OCI-LY1 (cell line): ENCODE results near the gene SLC25A4.

Experiments used
- H2AFZ ChIP-seq: fragments of 200-600 bp; sonication (generic), shearing (Covaris generic); 2 replicates; pipeline ENCODE4 v1.6.0; 2014; ENCODE audit warnings: antibody characterized with exemption, mild to moderate bottlenecking, low read length
- H3F3A ChIP-seq: fragments of 200-600 bp; sonication (generic), shearing (Covaris generic); 2 replicates; pipeline ENCODE4 v1.6.0; 2014; ENCODE audit warnings: mild to moderate bottlenecking, antibody characterized with exemption, low read length, moderate library complexity; ENCODE audit not compliant: insufficient read depth
- H3K27ac ChIP-seq: fragments of 200-600 bp; sonication (generic); 2 replicates; pipeline ENCODE4 v1.5.1; 2014; ENCODE audit warnings: low read length, mixed run types, mild to moderate bottlenecking, low read depth; ENCODE audit not compliant: poor library complexity, severe bottlenecking
- H3K27me3 ChIP-seq: fragments of 200-600 bp; sonication (generic); 2 replicates; pipeline ENCODE4 v1.6.0; 2014; ENCODE audit warnings: antibody characterized with exemption, mild to moderate bottlenecking, low read length, moderate library complexity; ENCODE audit not compliant: insufficient read depth
- H3K36me3 ChIP-seq: fragments of 200-600 bp; sonication (generic); 2 replicates; pipeline ENCODE4 v1.6.1; 2014; ENCODE audit warnings: mild to moderate bottlenecking, antibody characterized with exemption, low read length, moderate library complexity, mixed read lengths; ENCODE audit not compliant: insufficient read depth
- H3K4me1 ChIP-seq: fragments of 200-600 bp; sonication (generic); 2 replicates; pipeline ENCODE4 v1.5.1; 2014; ENCODE audit warnings: mild to moderate bottlenecking, low read length, moderate library complexity; ENCODE audit not compliant: insufficient read depth, severe bottlenecking
- H3K4me2 ChIP-seq: fragments of 200-600 bp; sonication (generic), shearing (Covaris generic); 2 replicates; pipeline ENCODE4 v1.6.1; 2014; ENCODE audit warnings: low read length
- H3K4me3 ChIP-seq: fragments of 200-600 bp; sonication (generic); 2 replicates; pipeline ENCODE4 v1.5.1; 2014; ENCODE audit warnings: low read length, low read depth, mild to moderate bottlenecking, mixed read lengths; ENCODE audit not compliant: poor library complexity, severe bottlenecking
- H3K79me2 ChIP-seq: fragments of 200-600 bp; shearing (Covaris generic); 2 replicates; pipeline ENCODE4 v1.6.1; 2016; ENCODE audit warnings: mixed run types, low read length, mixed read lengths; ENCODE audit not compliant: insufficient read depth
- H3K9ac ChIP-seq: fragments of 200-600 bp; sonication (generic), shearing (Covaris generic); 2 replicates; pipeline ENCODE4 v1.6.1; 2014; ENCODE audit warnings: mild to moderate bottlenecking, low read length, mixed read lengths
- H3K9me2 ChIP-seq: fragments of 200-600 bp; sonication (generic), shearing (Covaris generic); 2 replicates; pipeline ENCODE4 v1.6.1; 2014; ENCODE audit warnings: low read depth, mild to moderate bottlenecking, low read length, mixed read lengths
- H3K9me3 ChIP-seq: fragments of 200-600 bp; shearing (Covaris generic); 2 replicates; pipeline ENCODE4 v1.6.1; 2014; ENCODE audit warnings: low read length, mixed read lengths
- H4K20me1 ChIP-seq: fragments of 200-600 bp; sonication (generic), shearing (Covaris generic); 2 replicates; pipeline ENCODE4 v1.6.0; 2016; ENCODE audit warnings: mild to moderate bottlenecking, low read length; ENCODE audit not compliant: insufficient read depth
- EZH2 ChIP-seq: fragments of 200-600 bp; sonication (generic), shearing (Covaris generic); IDR thresholded peaks from 2 replicates; pipeline ENCODE4 v1.8.0; 2017; ENCODE audit warnings: borderline replicate concordance, mixed run types, mild to moderate bottlenecking, antibody characterized with exemption, low read length, moderate library complexity, mixed read lengths
- TF ChIP-seq, protein P1 (sequence below): fragments of 200-600 bp; sonication (generic), shearing (Covaris generic); IDR thresholded peaks from 2 replicates; pipeline ENCODE4 v1.5.1; 2017; ENCODE audit warnings: mild to moderate bottlenecking, antibody characterized with exemption, low read length, moderate library complexity, mixed read lengths

The SLC25A4 gene

DNA sequence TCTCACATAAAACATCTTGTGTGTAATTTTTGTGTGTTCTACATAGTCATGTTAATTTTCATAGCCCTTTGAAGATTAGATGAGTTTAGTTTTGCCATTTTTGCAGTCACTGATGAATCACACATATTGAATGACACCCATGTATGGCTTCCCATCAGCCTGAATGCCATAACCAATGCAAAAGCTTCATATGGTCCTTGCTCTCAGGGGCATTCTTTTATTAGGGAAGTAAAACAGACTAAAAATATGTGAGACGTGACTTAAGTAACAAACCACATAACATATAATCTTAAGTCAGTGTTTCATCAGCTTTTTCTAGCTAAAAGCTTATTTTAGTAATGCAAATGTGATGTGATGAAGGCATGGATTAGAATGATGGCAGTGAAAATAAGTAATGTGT is 8.2 kb downstream of the SLC25A4 start:
- Histone ChIP-seq H3K36me3 (peaks cover 47% of the 10 kb centered on the region), H4K20me1 (no peaks in the 10 kb centered on the region), H3K9me3 (no peaks in the 10 kb centered on the region), H3K27me3 (no peaks in the 10 kb centered on the region), H3K9me2 (no peaks in the 10 kb centered on the region), H3F3A (no peaks in the 10 kb centered on the region), H3K4me2 (no peak overlapping the region), H3K9ac (no peak overlapping the region), H3K79me2 (no peaks in the 10 kb centered on the region), H3K4me3 (no peak overlapping the region), H3K27ac (no peak overlapping the region), H2AFZ (no peak overlapping the region), H3K4me1 (no peaks in the 10 kb centered on the region)
- TF ChIP-seq EZH2 = no peak
- TF ChIP-seq, protein P1, sequence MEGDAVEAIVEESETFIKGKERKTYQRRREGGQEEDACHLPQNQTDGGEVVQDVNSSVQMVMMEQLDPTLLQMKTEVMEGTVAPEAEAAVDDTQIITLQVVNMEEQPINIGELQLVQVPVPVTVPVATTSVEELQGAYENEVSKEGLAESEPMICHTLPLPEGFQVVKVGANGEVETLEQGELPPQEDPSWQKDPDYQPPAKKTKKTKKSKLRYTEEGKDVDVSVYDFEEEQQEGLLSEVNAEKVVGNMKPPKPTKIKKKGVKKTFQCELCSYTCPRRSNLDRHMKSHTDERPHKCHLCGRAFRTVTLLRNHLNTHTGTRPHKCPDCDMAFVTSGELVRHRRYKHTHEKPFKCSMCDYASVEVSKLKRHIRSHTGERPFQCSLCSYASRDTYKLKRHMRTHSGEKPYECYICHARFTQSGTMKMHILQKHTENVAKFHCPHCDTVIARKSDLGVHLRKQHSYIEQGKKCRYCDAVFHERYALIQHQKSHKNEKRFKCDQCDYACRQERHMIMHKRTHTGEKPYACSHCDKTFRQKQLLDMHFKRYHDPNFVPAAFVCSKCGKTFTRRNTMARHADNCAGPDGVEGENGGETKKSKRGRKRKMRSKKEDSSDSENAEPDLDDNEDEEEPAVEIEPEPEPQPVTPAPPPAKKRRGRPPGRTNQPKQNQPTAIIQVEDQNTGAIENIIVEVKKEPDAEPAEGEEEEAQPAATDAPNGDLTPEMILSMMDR = no peak

DNA sequence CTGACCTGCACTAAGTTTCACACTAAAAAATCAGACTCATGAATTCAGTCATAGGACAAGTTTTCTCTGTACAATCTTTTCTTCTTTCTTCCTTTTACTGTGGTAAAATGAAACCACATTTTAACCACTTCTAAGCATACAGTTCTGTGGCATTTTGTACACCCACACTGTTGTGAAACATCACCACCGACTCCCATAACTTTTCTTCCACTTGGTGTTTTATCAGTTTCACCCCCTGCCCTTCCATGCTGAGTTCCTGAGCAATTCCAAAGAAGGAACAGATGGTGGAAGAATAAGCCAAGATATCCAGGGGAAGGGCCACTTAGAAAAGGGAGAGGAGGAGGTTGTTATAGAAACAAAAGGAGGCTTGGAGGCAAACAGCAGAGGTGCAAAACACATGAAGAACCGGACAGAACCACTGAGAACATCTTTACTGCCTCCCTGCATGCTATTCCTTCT is 22.6 kb downstream of the SLC25A4 start:
- no peak overlapping the region for H3K9ac ChIP-seq
- H3K9me3 ChIP-seq = no peaks in the 10 kb centered on the region
- no peak overlapping the region for H2AFZ ChIP-seq
- no peak overlapping the region for H3K4me3 ChIP-seq
- H4K20me1 ChIP-seq = no peaks in the 10 kb centered on the region
- H3K36me3 ChIP-seq = peaks cover 64% of the 10 kb centered on the region
- H3K27ac ChIP-seq = no peak overlapping the region
- peaks cover 8% of the 10 kb centered on the region for H3K4me1 ChIP-seq
- H3K27me3 ChIP-seq = no peaks in the 10 kb centered on the region
- no peaks in the 10 kb centered on the region for H3F3A ChIP-seq
- no peaks in the 10 kb centered on the region for H3K79me2 ChIP-seq
- no peak overlapping the region for H3K4me2 ChIP-seq
- TF ChIP-seq, protein P1 = no peak
- no peak for TF ChIP-seq EZH2
- no peaks in the 10 kb centered on the region for H3K9me2 ChIP-seq

DNA sequence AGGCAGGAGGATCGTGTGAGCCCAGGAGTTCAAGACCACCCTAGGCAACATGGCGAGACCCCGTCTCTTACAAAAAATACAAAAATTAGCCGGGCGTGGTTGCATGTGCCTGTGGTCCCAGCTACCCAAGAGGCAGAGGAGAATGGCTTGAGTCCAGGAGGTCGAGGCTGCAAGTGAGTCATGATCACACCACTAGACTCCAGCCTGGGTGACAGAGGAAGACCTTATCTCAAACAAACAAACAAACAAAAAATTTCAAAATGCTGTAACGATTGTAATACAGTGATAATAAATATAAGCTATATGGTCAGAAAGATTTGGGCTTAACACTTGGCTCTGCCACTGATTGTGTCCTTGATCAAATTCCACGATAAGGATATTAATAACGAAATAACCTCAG is 24.2 kb downstream of the SLC25A4 start:
- Histone ChIP-seq H3F3A (no peaks in the 10 kb centered on the region), H3K9ac (no peak overlapping the region), H2AFZ (no peak overlapping the region), H3K27me3 (no peaks in the 10 kb centered on the region), H4K20me1 (no peaks in the 10 kb centered on the region), H3K4me1 (peaks cover 8% of the 10 kb centered on the region), H3K27ac (no peak overlapping the region), H3K36me3 (peaks cover 61% of the 10 kb centered on the region), H3K4me2 (no peak overlapping the region), H3K9me3 (no peaks in the 10 kb centered on the region), H3K79me2 (no peaks in the 10 kb centered on the region), H3K9me2 (no peaks in the 10 kb centered on the region), H3K4me3 (no peak overlapping the region)
- no peak for TF ChIP-seq EZH2
- TF ChIP-seq, protein P1 = no peak
